22Rv1 (cell line): ENCODE data around the gene NINJ2.

Source experiments
- ZFX ChIP-seq: fragments of 450-650 bp; IDR thresholded peaks from 2 replicates; pipeline ENCODE4 v1.6.1; 2017; ENCODE audit warnings: antibody characterized with exemption, borderline replicate concordance
- TF ChIP-seq, protein P1 (sequence below): fragments of 450-650 bp; IDR thresholded peaks from 2 replicates; pipeline ENCODE4 v1.5.1; 2017; ENCODE audit warnings: mild to moderate bottlenecking

DNA sequence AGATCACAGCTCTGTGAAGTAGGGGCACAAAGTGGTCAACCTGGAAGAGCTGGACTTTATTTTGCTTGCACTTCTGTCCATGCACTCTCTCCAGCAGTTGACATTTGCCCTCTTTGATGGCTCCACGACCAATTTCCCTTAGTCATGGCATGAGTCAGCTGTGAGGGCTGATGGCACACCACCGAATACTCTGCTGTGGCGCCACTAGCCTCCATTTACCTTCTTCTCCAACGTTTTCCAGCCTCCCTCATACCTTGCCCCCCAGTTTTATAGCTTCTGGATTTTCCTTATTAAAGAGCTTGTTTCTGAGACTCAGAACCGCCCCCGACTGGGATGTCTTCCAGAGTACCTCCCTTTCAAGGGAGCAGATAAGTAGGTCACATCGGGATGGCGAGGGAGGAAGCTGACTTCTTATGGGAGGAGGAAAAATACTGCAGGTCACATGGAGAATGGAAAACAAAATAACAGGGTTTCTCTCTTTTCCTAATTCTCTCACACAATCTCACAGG, 17.6 kb downstream of the NINJ2 start:
- TF ChIP-seq, protein P1, sequence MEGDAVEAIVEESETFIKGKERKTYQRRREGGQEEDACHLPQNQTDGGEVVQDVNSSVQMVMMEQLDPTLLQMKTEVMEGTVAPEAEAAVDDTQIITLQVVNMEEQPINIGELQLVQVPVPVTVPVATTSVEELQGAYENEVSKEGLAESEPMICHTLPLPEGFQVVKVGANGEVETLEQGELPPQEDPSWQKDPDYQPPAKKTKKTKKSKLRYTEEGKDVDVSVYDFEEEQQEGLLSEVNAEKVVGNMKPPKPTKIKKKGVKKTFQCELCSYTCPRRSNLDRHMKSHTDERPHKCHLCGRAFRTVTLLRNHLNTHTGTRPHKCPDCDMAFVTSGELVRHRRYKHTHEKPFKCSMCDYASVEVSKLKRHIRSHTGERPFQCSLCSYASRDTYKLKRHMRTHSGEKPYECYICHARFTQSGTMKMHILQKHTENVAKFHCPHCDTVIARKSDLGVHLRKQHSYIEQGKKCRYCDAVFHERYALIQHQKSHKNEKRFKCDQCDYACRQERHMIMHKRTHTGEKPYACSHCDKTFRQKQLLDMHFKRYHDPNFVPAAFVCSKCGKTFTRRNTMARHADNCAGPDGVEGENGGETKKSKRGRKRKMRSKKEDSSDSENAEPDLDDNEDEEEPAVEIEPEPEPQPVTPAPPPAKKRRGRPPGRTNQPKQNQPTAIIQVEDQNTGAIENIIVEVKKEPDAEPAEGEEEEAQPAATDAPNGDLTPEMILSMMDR = no peak
- no peak for TF ChIP-seq ZFX
